ENCODE data around the gene KRT72.

DNA sequence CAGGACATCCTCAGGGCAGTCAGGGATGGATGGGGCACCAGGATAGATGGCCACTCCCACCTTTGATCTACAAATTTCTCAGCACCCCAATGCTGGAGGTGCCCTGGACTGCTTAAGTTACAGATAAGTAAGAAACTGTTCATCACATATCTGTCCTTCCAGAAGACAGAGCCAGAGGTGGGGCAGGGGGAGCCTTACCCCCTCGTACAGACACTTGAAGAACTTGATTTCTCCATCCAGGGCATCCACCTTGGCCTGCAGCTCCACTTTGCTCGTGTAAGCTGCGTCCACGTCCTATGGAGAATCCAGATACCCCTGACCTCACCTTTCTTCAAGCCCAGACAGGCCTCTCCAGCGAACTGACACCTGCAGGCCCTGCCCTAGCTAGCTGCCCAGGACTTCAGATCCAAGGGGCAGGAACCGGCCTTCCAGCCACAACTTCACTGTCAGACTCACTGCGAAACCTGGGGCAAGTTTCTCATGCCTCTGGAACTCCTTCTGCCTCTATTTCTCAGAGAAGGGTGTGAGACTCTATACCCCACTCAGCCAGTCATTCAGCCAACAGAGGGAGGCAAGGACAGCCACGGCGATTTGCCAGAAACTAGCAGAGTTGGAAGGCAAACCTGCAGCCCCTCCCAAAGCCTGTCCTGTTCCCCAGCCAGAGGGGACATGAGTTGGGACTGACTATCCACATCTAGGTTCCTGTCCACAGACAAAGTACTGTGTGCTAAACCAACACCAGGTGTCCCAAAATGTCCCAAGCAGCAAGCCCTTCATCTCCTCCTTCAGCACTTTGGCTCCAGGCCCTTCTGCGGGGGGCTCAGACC, 13.3 kb upstream of the KRT72 start:
- TF ChIP-seq CTCF (conservative IDR thresholded peaks at IDR 0.05; ENCODE audit: low read length) (no peak), EZH2phosphoT487 (IDR thresholded peaks at IDR 0.05; ENCODE audit: borderline replicate concordance) (no peak)

All from Loucy (cell line).